T follicular helper cell (primary cell): Measurements from ENCODE around the gene KCNA5.

Experiments
- DNase-seq: peaks from one replicate; pipeline ENCODE4 v3.0.0-alpha.2; 2020; ENCODE audit warnings: low read depth
- total RNA-seq, 2 experiments: gene quantifications; one replicate each; lab custom pipeline; 2026; lab: John Stamatoyannopoulos, UW

Gene KCNA5
- 0 reads per million in 2 experiments for total RNA-seq

- no peak for DNase-seq
Observed at GRCh38 chr12:5043589-5044419, at the start of gene KCNA5. KCNA5 (plus strand) TSS chr12:5043879; CDS start chr12:5044148, 269 bp downstream.

- no peak for DNase-seq
Observed at GRCh38 chr12:4994622-4995021, 49.1 kb upstream of the KCNA5 start.

- DNase-seq = no peak
Observed at GRCh38 chr12:4996714-4997113, 47.0 kb upstream of the KCNA5 start.

DNA sequence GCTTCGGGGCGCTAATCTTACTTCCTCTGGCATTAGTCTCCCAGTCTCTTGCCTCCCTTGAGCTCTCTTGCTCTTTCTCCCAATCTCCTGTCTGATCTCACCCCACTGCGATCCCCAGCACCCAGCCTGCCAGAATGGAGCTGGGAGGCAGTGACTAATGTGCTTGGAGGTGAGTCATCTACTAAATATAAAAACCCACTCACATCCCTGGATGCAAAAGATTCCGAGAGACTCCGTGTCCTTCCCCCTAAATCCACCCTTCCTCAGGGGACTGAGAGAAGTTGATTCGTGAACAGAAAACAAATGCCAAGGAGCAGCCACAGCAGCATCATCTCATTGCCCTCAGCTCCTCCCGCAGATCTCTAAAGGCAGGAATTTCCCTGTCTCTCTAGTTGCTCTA lies 45.7 kb upstream of the KCNA5 start:
- DNase-seq = no peak

GRCh38 chr12:5000204-5000603 lies 43.5 kb upstream of the KCNA5 start:
- DNase-seq = no peak

DNA sequence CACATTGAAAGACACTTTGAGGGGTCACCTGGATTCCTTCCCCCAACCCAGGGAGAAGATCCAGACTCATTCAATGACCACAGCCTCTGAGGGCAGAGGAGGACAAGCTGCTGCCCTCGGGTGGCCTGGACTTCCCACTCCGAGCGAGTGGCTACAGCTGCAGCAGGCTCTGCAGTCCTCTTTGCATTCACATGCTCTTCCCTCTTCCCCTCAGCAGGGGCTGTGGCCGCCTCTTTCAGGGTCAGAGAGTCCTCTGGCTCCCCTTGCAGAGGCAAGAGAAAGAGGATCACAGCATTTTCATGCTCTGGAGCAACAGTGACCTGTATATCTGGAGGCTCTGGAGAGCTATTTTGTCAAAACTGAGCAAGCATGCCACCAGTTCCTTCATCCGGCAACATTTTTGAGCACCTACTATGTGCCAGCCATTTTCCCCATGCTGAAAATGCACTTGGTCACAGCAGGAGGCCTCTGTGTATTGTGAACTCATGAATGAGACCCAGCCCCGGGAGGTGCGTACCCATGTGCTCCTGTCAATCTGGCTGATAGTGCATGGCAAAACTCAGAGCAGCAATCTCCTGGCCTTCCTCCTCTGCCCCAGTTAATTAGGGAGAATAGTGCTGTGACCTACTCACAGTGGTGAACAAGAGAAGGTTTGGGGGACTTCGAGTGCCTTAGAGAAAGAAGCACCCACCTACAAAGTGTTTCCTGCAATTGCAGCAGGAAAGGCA lies 42.9 kb upstream of the KCNA5 start:
- no peak for DNase-seq

DNA sequence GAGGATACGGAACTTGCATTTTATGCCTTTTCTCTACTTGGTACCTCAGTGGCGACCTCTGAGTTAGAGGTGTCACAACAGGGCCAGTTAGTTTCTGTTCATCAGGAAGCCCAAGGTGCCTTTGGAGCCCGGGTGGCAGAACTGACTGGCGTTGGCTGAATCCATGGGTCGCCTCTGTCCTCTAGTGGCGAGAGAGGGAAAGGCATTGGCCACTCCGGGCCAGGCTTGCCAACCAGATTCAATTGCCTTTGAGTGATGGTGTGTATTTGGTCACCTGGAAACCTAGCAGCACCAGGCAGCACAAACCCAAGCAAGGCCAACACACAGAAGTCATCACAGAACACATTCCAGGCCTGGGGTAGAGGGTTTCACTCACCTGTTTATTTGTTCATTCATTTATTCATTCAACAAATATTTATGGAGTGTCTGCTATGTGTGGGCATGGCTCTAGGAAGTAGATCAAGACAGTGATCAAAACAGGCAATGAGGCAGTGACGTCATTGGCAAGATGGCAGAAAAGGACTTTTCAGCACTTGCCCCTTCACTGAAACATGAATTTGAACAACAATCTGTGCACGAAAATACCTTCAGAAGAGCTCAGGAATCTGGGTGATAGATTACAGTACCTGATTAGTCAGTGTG lies 40.5 kb upstream of the KCNA5 start:
- no peak for DNase-seq

DNA sequence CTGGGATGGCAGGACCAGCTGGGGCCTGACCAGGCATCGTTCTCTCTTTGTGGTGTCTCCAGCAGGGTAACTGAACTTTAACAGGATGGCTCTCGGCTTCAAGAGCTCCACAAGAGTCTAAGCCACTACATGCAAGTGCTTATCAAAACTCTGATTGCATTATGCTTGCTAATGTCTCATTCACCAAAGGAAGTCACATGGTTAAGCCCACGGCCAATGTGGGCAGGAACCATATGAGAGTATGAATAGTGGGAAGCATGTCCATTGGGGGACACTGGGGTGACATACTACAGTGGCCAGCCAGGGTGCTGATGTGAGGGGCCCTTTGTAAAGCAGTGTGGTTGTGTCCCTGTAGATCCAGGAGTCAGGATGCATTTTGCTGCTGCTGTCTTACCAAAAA lies 35.0 kb upstream of the KCNA5 start:
- no peak for DNase-seq

DNA sequence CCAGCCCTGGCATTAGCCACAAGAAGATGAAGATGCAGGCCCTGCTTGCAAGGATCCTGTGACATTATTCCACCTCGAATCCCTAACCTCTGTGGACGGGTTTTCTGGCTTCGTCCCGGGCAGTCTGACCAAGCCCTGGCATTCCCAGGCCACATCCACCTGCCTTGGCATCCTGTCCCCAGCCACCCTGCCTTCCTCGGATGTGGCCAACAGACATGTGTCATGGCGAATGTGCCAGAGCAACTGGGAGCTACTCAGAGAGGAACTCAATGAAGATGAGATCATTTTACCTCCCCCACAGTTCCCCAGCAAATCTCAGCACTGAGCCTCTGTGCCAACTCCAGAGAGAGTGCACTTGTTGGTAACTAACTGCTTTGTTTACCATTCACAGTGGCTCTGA lies 33.5 kb upstream of the KCNA5 start:
- DNase-seq = no peak

DNA sequence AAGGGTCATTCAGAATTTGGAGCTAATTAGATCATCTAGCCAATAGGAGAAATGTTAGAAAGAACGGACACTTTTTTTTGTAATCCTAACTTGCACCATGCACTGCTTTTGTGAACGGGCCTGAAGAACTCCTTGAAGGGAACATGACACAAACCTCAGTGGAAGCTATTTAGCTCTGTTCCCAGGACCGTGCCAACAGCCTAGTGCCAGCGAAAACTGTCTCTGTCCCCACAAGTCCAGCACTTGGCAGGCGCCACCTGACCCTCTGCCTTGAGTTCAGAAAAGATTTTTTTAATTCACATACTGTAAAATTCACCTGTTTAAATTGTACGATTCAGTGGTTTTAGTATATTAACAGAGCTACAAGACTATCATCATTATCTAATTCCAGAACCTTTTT lies 31.3 kb upstream of the KCNA5 start:
- DNase-seq = no peak

DNA sequence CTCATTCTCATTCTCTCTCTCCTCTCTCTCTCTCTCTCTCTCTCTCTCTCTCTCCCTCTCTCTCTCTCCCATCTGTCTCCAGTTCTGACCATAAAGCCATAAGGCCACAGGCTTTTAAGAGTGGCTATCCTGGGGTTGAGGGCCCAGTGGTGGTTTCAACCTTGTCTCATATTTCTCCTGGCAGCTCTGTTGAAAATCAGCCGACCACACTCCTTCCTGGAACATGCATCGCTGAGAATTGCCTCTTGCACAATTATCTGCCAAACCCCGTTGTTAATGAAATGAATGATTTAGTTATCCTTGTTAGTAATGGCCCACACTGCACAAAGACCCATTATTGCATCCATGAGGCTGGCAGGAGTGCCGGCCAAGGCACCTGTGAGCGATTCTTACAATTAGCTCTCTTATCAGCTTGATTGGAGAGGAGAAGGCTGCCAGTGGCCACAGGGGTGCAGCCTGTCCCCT lies 30.4 kb upstream of the KCNA5 start:
- no peak for DNase-seq

DNA sequence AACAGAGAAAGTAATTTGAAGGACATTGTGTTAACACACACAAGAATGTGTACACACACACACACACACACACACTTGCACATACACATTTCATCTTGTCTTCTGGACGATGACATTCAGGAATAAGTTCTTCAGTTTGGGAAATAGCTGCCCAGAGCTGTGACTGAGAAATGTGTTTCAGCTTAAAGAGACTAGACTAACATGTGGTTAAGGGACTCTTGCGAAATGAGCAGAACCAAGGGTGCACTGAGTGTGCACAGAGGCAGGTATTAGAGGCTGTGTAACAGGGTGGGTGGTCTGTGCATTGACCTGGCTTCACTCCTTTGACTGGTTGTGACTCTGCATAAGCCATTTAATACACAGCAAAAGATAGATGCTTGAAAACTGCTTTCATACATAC lies 29.4 kb upstream of the KCNA5 start:
- DNase-seq = no peak

- DNase-seq = no peak
Observed at GRCh38 chr12:5015711-5016492, 27.8 kb upstream of the KCNA5 start.

- no peak for DNase-seq
Observed at GRCh38 chr12:5016526-5016925, 27.2 kb upstream of the KCNA5 start.

GRCh38 chr12:5017638-5018348 lies 25.9 kb upstream of the KCNA5 start:
- DNase-seq = no peak

GRCh38 chr12:5018677-5019076 lies 25.0 kb upstream of the KCNA5 start:
- no peak for DNase-seq

- DNase-seq = no peak
Observed at GRCh38 chr12:5022025-5022424, 21.7 kb upstream of the KCNA5 start.

DNA sequence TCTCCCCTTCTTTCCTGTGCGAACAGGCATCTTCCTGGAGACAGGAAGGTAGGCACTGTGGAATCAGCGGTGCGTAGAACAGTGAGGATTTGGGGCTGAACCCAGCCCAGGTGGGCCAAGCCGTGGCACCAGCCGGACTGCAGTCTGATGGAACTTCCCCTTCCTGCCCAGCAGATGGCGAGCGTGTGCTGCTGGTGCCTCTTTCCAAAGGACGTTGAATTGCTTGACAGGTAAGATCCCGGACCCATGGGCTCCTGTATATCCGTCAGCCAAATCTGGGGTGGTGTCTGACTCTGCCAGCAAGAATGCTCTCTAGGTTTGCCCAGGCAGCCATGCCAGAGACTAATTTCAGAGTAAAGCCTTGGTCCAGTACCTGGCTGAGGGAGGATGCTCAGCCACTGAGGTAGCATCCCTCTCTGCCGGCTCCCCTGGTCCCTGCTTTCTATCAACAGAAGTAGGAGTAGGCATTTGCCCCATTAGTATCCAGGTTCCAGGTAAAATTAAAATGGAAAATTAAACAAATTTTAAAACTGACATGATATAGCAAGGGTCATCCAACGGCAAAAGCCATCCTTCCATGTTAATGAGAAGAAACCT lies 21.1 kb upstream of the KCNA5 start:
- DNase-seq = no peak

DNA sequence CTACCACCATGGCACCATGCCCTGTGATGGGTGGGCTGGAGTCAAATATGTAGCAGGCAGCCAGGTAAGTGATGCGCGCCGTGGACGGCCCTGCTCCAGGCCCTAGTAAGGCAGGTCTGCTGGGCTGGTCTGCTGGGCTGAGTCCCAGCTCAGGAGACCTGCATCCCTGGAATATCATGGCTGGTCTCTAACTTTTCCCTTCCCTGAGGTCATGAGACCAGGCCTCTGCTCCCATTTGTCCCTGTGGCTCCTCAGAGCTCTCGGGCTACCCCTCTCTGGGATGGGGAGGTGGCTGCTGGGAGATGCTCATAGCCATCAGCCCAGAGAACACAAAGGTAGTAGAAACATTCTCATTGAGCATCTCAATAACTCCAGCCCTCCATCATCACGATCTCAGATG lies 19.8 kb upstream of the KCNA5 start:
- DNase-seq = no peak

GRCh38 chr12:5026342-5026938 lies 17.2 kb upstream of the KCNA5 start:
- DNase-seq = no peak
